ENCODE data around the gene PPP2R2C. TPM values are rescaled to one million over a fixed set of nuclear protein-coding genes. Genes with fewer than 3 reads are reported as not detected.

PPP2R2C gene
- total and polyA plus RNA-seq, 10 of the 15 experiments (the other 5 are each of a cell fraction or from before 2014, with no cell fraction given), result 0.13 to 0.15 TPM; not detected in 8

DNA sequence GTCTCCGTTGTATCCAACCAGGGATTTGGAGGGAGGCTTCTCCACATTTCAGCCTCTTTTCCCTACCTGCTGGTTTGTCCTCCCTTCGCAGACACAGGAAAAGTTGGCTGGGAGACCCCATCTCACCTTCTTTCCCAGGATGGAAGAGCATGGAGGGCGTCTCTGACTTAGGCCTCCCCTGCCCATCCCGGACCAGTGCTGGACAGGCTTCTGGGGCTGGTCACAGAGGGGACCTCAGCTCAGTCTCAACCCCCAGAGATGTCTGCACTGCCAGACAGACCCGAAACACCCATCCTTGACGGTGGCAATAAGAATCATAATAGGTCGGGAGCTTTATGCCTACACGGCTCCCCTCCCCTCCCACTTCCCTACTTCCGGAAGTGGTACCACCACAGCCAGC, 201.2 kb downstream of the PPP2R2C start (continued):
- TF ChIP-seq POLR2AphosphoS5 (IDR thresholded peaks at IDR 0.05; ENCODE audit: low read length) (no peak), MYC (IDR thresholded peaks at IDR 0.05; ENCODE audit: insufficient read depth, insufficient read length, insufficient replicate concordance, low read length, severe bottlenecking) (no peak), HDGF (IDR thresholded peaks at IDR 0.05) (no peak), STAT1 (conservative IDR thresholded peaks at IDR 0.05) (no peak), IRF4 (IDR thresholded peaks at IDR 0.05; ENCODE audit: low read depth, low read length) (no peak), TAF1 (IDR thresholded peaks at IDR 0.05; ENCODE audit: borderline replicate concordance, low read depth, low read length) (no peak), EED (IDR thresholded peaks at IDR 0.05; ENCODE audit: low read depth) (no peak), ESRRA (IDR thresholded peaks at IDR 0.05; ENCODE audit: low read length) (no peak), JUNB (IDR thresholded peaks at IDR 0.05) (no peak)
- TF ChIP-seq, protein P1, sequence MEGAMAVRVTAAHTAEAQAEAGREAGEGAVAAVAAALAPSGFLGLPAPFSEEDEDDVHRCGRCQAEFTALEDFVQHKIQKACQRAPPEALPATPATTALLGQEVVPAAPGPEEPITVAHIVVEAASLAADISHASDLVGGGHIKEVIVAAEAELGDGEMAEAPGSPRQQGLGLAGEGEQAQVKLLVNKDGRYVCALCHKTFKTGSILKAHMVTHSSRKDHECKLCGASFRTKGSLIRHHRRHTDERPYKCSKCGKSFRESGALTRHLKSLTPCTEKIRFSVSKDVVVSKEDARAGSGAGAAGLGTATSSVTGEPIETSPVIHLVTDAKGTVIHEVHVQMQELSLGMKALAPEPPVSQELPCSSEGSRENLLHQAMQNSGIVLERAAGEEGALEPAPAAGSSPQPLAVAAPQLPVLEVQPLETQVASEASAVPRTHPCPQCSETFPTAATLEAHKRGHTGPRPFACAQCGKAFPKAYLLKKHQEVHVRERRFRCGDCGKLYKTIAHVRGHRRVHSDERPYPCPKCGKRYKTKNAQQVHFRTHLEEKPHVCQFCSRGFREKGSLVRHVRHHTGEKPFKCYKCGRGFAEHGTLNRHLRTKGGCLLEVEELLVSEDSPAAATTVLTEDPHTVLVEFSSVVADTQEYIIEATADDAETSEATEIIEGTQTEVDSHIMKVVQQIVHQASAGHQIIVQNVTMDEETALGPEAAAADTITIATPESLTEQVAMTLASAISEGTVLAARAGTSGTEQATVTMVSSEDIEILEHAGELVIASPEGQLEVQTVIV (IDR thresholded peaks at IDR 0.05; ENCODE audit: borderline replicate concordance, partially characterized antibody), result no peak
- TF ChIP-seq, protein P2, sequence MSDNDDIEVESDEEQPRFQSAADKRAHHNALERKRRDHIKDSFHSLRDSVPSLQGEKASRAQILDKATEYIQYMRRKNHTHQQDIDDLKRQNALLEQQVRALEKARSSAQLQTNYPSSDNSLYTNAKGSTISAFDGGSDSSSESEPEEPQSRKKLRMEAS (IDR thresholded peaks at IDR 0.05; ENCODE audit: low read depth, low read length), result no peak
- TF ChIP-seq, protein P3, sequence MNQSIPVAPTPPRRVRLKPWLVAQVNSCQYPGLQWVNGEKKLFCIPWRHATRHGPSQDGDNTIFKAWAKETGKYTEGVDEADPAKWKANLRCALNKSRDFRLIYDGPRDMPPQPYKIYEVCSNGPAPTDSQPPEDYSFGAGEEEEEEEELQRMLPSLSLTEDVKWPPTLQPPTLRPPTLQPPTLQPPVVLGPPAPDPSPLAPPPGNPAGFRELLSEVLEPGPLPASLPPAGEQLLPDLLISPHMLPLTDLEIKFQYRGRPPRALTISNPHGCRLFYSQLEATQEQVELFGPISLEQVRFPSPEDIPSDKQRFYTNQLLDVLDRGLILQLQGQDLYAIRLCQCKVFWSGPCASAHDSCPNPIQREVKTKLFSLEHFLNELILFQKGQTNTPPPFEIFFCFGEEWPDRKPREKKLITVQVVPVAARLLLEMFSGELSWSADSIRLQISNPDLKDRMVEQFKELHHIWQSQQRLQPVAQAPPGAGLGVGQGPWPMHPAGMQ (IDR thresholded peaks at IDR 0.05; ENCODE audit: borderline replicate concordance), result no peak

Data from GM12878 (cell line).